Measurements from ENCODE around the gene AFF1.

- TF ChIP-seq CTCF (IDR thresholded peaks at IDR 0.05; ENCODE audit: insufficient read depth, low read length, poor library complexity, severe bottlenecking) (no peak), EZH2phosphoT487 (conservative IDR thresholded peaks at IDR 0.05; ENCODE audit: low read length) (no peak)
Observed at GRCh38 chr4:87105101-87105845, 170.5 kb downstream of the AFF1 start.
